ENCODE measurements around the gene PTPRD. TPM values are rescaled to one million over a fixed set of nuclear protein-coding genes. Genes with fewer than 3 reads are reported as not detected.

PTPRD gene
- total RNA-seq, 1 experiment from 2014 or later, result not detected

DNA sequence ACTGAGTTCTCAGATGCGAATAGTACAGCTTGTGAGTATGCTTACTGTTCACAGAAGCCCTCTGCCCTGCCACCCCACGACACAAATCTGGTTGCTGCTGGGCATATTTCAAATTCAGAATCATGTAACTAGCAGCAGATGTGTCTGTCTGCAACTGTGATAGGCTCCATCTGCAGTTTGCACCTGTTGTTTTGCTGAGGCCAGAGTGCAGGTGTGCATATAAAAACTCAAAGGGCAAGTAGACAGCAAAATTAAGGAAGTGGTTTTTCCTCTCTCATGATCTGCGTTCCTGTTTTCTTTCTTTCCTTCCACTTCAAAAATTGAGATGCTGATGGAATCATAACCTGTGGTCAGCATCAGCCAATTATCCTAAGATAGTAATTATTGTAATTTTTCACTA is 1000.5 kb downstream of the PTPRD start:
- BruUV-seq (replicated peaks), result no TSS peak
- POLR2A ChIA-PET (ENCODE audit: low non-redundant PET), result no interaction called here
- H3K9me3 ChIP-seq (ENCODE audit: low read depth, low read length, poor library complexity, severe bottlenecking), result no peaks in the 10 kb centered on the region
- H3K36me3 ChIP-seq (ENCODE audit: insufficient read depth, low read length, poor library complexity, severe bottlenecking), result no peaks in the 10 kb centered on the region
- TF ChIP-seq, protein P1, sequence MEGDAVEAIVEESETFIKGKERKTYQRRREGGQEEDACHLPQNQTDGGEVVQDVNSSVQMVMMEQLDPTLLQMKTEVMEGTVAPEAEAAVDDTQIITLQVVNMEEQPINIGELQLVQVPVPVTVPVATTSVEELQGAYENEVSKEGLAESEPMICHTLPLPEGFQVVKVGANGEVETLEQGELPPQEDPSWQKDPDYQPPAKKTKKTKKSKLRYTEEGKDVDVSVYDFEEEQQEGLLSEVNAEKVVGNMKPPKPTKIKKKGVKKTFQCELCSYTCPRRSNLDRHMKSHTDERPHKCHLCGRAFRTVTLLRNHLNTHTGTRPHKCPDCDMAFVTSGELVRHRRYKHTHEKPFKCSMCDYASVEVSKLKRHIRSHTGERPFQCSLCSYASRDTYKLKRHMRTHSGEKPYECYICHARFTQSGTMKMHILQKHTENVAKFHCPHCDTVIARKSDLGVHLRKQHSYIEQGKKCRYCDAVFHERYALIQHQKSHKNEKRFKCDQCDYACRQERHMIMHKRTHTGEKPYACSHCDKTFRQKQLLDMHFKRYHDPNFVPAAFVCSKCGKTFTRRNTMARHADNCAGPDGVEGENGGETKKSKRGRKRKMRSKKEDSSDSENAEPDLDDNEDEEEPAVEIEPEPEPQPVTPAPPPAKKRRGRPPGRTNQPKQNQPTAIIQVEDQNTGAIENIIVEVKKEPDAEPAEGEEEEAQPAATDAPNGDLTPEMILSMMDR (conservative IDR thresholded peaks at IDR 0.05; ENCODE audit: low read depth, low read length), result no peak
- no peak for TF ChIP-seq EZH2 (IDR thresholded peaks at IDR 0.05; ENCODE audit: borderline replicate concordance, low read depth, low read length, poor library complexity, severe bottlenecking)
- no peak overlapping the region for H3K27ac ChIP-seq (ENCODE audit: low read depth, low read length, poor library complexity, severe bottlenecking)
- DNase-seq (ENCODE audit: low spot score), result no peak
- no peaks in the 10 kb centered on the region for H3K4me1 ChIP-seq (ENCODE audit: insufficient read depth, low read length, poor library complexity, severe bottlenecking)
- peaks cover 9% of the 10 kb centered on the region for H3K27me3 ChIP-seq (replicated peaks; ENCODE audit: insufficient read depth, low read depth, low read length, poor library complexity)
- CTCF ChIA-PET, result no interaction called here
- H3K4me3 ChIP-seq (ENCODE audit: low read depth, low read length, poor library complexity, severe bottlenecking), result no peak overlapping the region
- intact Hi-C loops (cut with micrococcal nuclease; ENCODE audit: unreplicated experiment), result no loop called here

- H3K9me3 ChIP-seq (ENCODE audit: low read depth, low read length, poor library complexity, severe bottlenecking), result no peaks in the 10 kb centered on the region
- no peaks in the 10 kb centered on the region for H3K4me1 ChIP-seq (ENCODE audit: insufficient read depth, low read length, poor library complexity, severe bottlenecking)
- BruUV-seq (replicated peaks), result no TSS peak
- H3K4me3 ChIP-seq (ENCODE audit: low read depth, low read length, poor library complexity, severe bottlenecking), result no peak overlapping the region
- no peak overlapping the region for H3K27ac ChIP-seq (ENCODE audit: low read depth, low read length, poor library complexity, severe bottlenecking)
- H3K27me3 ChIP-seq (replicated peaks; ENCODE audit: insufficient read depth, low read depth, low read length, poor library complexity), result peaks cover 9% of the 10 kb centered on the region
- no peaks in the 10 kb centered on the region for H3K36me3 ChIP-seq (ENCODE audit: insufficient read depth, low read length, poor library complexity, severe bottlenecking)
- TF ChIP-seq, protein P1 (conservative IDR thresholded peaks at IDR 0.05; ENCODE audit: low read depth, low read length), result no peak
- no peak for TF ChIP-seq EZH2 (IDR thresholded peaks at IDR 0.05; ENCODE audit: borderline replicate concordance, low read depth, low read length, poor library complexity, severe bottlenecking)
- ChIA-PET POLR2A (ENCODE audit: low non-redundant PET) (no interaction called here), CTCF (no interaction called here)
- intact Hi-C loops (cut with micrococcal nuclease; ENCODE audit: unreplicated experiment), result loop anchor here (2.0 to 10.0 kb wide), 3 partner anchors 185 to 337 kb away; no protein-coding TSS in a partner anchor
- DNase-seq (ENCODE audit: low spot score), result no peak
Measured at GRCh38 chr9:9605681-9606080, 1007.1 kb downstream of the PTPRD start.

DNA sequence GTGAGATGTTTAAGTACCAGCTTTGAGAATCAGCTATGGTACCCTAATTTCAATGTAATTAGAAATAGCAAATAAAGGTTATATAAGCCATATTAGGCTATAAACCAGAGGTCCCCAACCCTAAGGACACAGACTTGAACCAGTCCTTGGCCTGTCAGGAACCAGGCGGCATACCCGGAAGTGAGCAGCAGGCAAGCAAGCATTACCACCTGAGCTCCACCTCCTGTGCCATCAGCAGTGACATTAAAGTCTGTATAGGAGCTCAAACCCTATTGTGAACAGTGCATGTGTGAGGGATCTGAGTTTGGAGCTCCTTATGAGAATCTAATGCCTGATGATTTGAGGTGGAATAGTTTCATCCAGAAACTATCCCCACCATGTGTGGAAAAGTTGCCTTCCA is 1009.5 kb downstream of the PTPRD start:
- DNase-seq (ENCODE audit: low spot score), result no peak
- CTCF ChIA-PET, result interaction anchor here (0.7 kb wide), 1 partner anchor 187 kb away, joined by 7 read pairs; no protein-coding TSS in a partner anchor
- BruUV-seq (replicated peaks), result no TSS peak
- H3K9me3 ChIP-seq (ENCODE audit: low read depth, low read length, poor library complexity, severe bottlenecking), result no peaks in the 10 kb centered on the region
- POLR2A ChIA-PET (ENCODE audit: low non-redundant PET), result no interaction called here
- no peak overlapping the region for H3K27ac ChIP-seq (ENCODE audit: low read depth, low read length, poor library complexity, severe bottlenecking)
- H3K36me3 ChIP-seq (ENCODE audit: insufficient read depth, low read length, poor library complexity, severe bottlenecking), result no peaks in the 10 kb centered on the region
- no peaks in the 10 kb centered on the region for H3K4me1 ChIP-seq (ENCODE audit: insufficient read depth, low read length, poor library complexity, severe bottlenecking)
- H3K27me3 ChIP-seq (replicated peaks; ENCODE audit: insufficient read depth, low read depth, low read length, poor library complexity), result peaks cover 2% of the 10 kb centered on the region
- intact Hi-C loops (cut with micrococcal nuclease; ENCODE audit: unreplicated experiment), result loop anchor here (10.0 kb wide), 1 partner anchor 311 kb away; no protein-coding TSS in a partner anchor
- H3K4me3 ChIP-seq (ENCODE audit: low read depth, low read length, poor library complexity, severe bottlenecking), result no peak overlapping the region
- no peak for TF ChIP-seq EZH2 (IDR thresholded peaks at IDR 0.05; ENCODE audit: borderline replicate concordance, low read depth, low read length, poor library complexity, severe bottlenecking)
- TF ChIP-seq, protein P1 (conservative IDR thresholded peaks at IDR 0.05; ENCODE audit: low read depth, low read length), result no peak
